Endothelial cell of umbilical vein (primary cell): ENCODE data around the gene TTLL11. TPM values are rescaled to one million over a fixed set of nuclear protein-coding genes. Genes with fewer than 3 reads are reported as not detected.

ENCODE experiments used
- BruUV-seq: library from RNA; stranded (reverse); fragments of 400-500 nt; replicated peaks from 2 replicates; lab custom pipeline; 2021; lab: Mats Ljungman, UMichigan
- CTCF ChIA-PET: fragments of 300-600, 350-600 bp; sonication (Branson Sonifier 250); formaldehyde crosslinking; loops from one replicate; lab custom pipeline; 2021; ENCODE audit warnings: antibody characterized with exemption, inconsistent platforms; lab: Charles Lee
- POLR2A ChIA-PET: fragments of 300-600, 350-600 bp; sonication (Branson Sonifier 250); formaldehyde crosslinking; loops from one replicate; lab custom pipeline; 2021; ENCODE audit warnings: antibody characterized with exemption, inconsistent platforms; lab: Charles Lee
- DNase-seq: peaks from one replicate; pipeline ENCODE4 v3.0.0-alpha.2; 2011; ENCODE audit warnings: low read depth, low spot score
- FAIRE-seq: peaks from 2 replicates; lab custom pipeline; 2011; peaks lifted over from hg19 to GRCh38; lab: Jason Lieb, UNC
- H2AFZ ChIP-seq: 2 replicates; pipeline ENCODE4 v1.6.0; 2012; ENCODE audit warnings: low read depth, low read length, control low read depth, inconsistent platforms
- H3K27ac ChIP-seq: 2 replicates; pipeline ENCODE4 v1.5.1; 2011; ENCODE audit warnings: low read depth, mild to moderate bottlenecking, control low read depth, low read length, moderate library complexity; ENCODE audit not compliant: insufficient read depth
- H3K27me3 ChIP-seq, 2 experiments: 2 replicates each; pipeline versions ENCODE4 v1.6.0 to v1.6.1; 2011; ENCODE audit warnings: low read length in 2 of 2, mixed read lengths in 1 of 2; ENCODE audit not compliant: control insufficient read depth in 2 of 2, insufficient read depth in 2 of 2
- H3K36me3 ChIP-seq, 2 experiments: 2 replicates in 1 of 2; 3 replicates in 1 of 2; pipeline ENCODE4 v1.5.1; 2011; ENCODE audit warnings: low read length in 2 of 2, mild to moderate bottlenecking in 1 of 2, moderate library complexity in 1 of 2; ENCODE audit not compliant: control insufficient read depth in 2 of 2, insufficient read depth in 2 of 2; ENCODE audit errors: extremely low read depth in 1 of 2
- H3K4me1 ChIP-seq: 3 replicates; pipeline ENCODE4 v1.5.1; 2011; ENCODE audit warnings: mild to moderate bottlenecking, low read length; ENCODE audit not compliant: control insufficient read depth, insufficient read depth; ENCODE audit errors: extremely low read depth
- H3K4me2 ChIP-seq: 2 replicates; pipeline ENCODE4 v1.6.1; 2011; ENCODE audit warnings: low read length, control low read depth, mixed read lengths; ENCODE audit not compliant: insufficient read depth
- H3K4me3 ChIP-seq, 3 experiments: fragments of 200-600 bp in 1 of 3; sonication (generic), shearing (Covaris generic) in 1 of 3; replicated peaks in 1 of 3; 2 replicates each; pipeline ENCODE4 v1.5.1; 2011 to 2016; ENCODE audit warnings: control low read depth in 3 of 3, low read length in 3 of 3, mild to moderate bottlenecking in 2 of 3, inconsistent platforms in 1 of 3, low read depth in 1 of 3, moderate library complexity in 1 of 3; ENCODE audit not compliant: insufficient read depth in 1 of 3
- H3K79me2 ChIP-seq: 2 replicates; pipeline ENCODE4 v1.6.0; 2012; ENCODE audit warnings: low read length, inconsistent platforms; ENCODE audit not compliant: control insufficient read depth, insufficient read depth
- H3K9ac ChIP-seq: replicated peaks from 2 replicates; pipeline ENCODE3; 2011; ENCODE audit warnings: low read length, control low read depth; ENCODE audit not compliant: insufficient read depth; ENCODE audit errors: extremely low read depth
- H3K9me1 ChIP-seq: replicated peaks from 3 replicates; pipeline ENCODE4 v1.6.0; 2011; ENCODE audit warnings: mild to moderate bottlenecking, low read length; ENCODE audit not compliant: control insufficient read depth, insufficient read depth; ENCODE audit errors: extremely low read depth
- H3K9me3 ChIP-seq: replicated peaks from 2 replicates; pipeline ENCODE4 v1.5.1; 2012; ENCODE audit warnings: low read length, inconsistent platforms; ENCODE audit not compliant: control insufficient read depth, insufficient read depth
- H4K20me1 ChIP-seq: replicated peaks from 2 replicates; pipeline ENCODE3; 2011; ENCODE audit warnings: mild to moderate bottlenecking, low read length; ENCODE audit not compliant: control insufficient read depth, insufficient read depth; ENCODE audit errors: extremely low read depth
- CTCF ChIP-seq, 2 donors: IDR thresholded peaks; 1 replicate in 1 of 2; 2 replicates in 1 of 2; pipeline ENCODE4 v1.5.1; 2011; ENCODE audit warnings: low read length in 2 of 2, mild to moderate bottlenecking in 2 of 2, moderate library complexity in 2 of 2, control low read depth in 1 of 2, inconsistent platforms in 1 of 2, low read depth in 1 of 2; ENCODE audit not compliant: insufficient read depth in 1 of 2; ENCODE audit errors: extremely low read depth in 1 of 2
- FOS ChIP-seq: IDR thresholded peaks from 2 replicates; pipeline ENCODE4 v1.6.1; 2011; ENCODE audit warnings: mild to moderate bottlenecking, low read length, moderate library complexity, borderline replicate concordance; ENCODE audit not compliant: insufficient read depth
- MYC ChIP-seq: IDR thresholded peaks from one replicate; pipeline ENCODE4 v1.6.1; 2011; ENCODE audit warnings: mild to moderate bottlenecking, low read depth, low read length
- POLR2A ChIP-seq: IDR thresholded peaks from 2 replicates; pipeline ENCODE4 v1.6.1; 2012; ENCODE audit warnings: low read depth, mild to moderate bottlenecking, control low read depth, low read length
- POLR2AphosphoS5 ChIP-seq: IDR thresholded peaks from 2 replicates; pipeline ENCODE4 v1.6.1; 2012; ENCODE audit warnings: low read depth, mild to moderate bottlenecking, control low read depth, low read length, moderate library complexity; ENCODE audit not compliant: insufficient read depth
- dilution Hi-C: fragments of 300-500 bp; cut with MboI; formaldehyde crosslinking; loops from one replicate; pipeline ENCODE4 v1.15.0; 2019; ENCODE audit warnings: low sequenced_read_pairs; ENCODE audit not compliant: extremely low pct_ligation_motif_present
- intact Hi-C: fragments of 100-400 bp; cut with micrococcal nuclease; formaldehyde crosslinking; loops from one replicate; pipeline ENCODE4 v1.10.0; 2022
- polyA plus RNA-seq, 4 experiments: library from polyadenylated mRNA; depleted of rRNA in 3 of 4; stranded (reverse) in 3 of 4; unstranded in 1 of 4; fragments of >200 nt; gene quantifications; 2 replicates each; pipeline versions ENCODE4 v1.2.1 to v1.2.3, GENCODE V29; 2011 to 2012; ENCODE audit warnings: missing spikeins in 1 of 4
- total RNA-seq: library from RNA; stranded (reverse); gene quantifications from 2 replicates; pipeline ENCODE4 v1.2.3, GENCODE V29; 2021
- TF ChIP-seq, protein P1 (sequence below): IDR thresholded peaks from 2 replicates; pipeline ENCODE4 v1.6.1; 2011; ENCODE audit not compliant: insufficient read depth, insufficient read length

TTLL11 gene
- total and polyA plus RNA-seq, 2 donors (not counting 3 experiments of a cell fraction or from before 2014, with no cell fraction given): 4.9 to 5.1 TPM

DNA sequence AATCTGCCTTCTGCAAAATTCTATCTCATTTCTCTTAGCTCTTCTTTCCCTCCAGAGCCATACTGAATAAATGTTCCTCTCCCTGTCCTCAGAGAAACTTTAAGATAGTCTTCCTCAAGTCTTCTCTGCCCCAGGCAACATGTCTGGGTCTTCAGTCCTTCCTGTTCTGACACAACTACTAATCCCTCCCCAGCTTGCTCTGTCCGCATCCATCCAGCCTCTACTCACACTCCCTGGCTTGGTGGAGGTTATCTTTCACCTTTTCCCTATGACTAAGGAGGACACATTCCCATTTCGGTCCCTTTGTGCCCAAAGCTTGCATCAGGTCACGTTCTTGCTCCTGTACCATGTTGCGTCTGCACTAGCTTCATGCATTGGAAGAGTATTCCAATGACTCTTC, 143.3 kb downstream of the TTLL11 start:
- TF ChIP-seq CTCF (IDR thresholded peaks at IDR 0.05; ENCODE audit: extremely low read depth in 1 of 2, insufficient read depth in 1 of 2, low read depth in 1 of 2, low read length in 2 of 2) (no peak), FOS (no peak), POLR2AphosphoS5 (no peak), MYC (no peak)
- TF ChIP-seq, protein P1, sequence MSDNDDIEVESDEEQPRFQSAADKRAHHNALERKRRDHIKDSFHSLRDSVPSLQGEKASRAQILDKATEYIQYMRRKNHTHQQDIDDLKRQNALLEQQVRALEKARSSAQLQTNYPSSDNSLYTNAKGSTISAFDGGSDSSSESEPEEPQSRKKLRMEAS: no peak
- DNase-seq: no peak
- no peak overlapping the region for H3K4me3 ChIP-seq
- H3K4me2 ChIP-seq: no peak overlapping the region
- no peak for FAIRE-seq
- peaks cover 13% of the 10 kb centered on the region for H3K79me2 ChIP-seq
- POLR2A ChIA-PET: no interaction called here
- H3K27ac ChIP-seq: no peak overlapping the region
- no peak overlapping the region for H2AFZ ChIP-seq
- peaks cover 4% of the 10 kb centered on the region for H3K4me1 ChIP-seq
- H3K27me3 ChIP-seq: no peaks in the 10 kb centered on the region
- dilution Hi-C loops (no loop called here), intact Hi-C loops (no loop called here)
- H3K9me3 ChIP-seq: no peaks in the 10 kb centered on the region
- no TSS peak for BruUV-seq
- no peaks in the 10 kb centered on the region for H3K36me3 ChIP-seq
- H4K20me1 ChIP-seq: no peaks in the 10 kb centered on the region
- H3K9ac ChIP-seq: no peak overlapping the region
- H3K9me1 ChIP-seq: no peaks in the 10 kb centered on the region
- CTCF ChIA-PET: no interaction called here

- Histone ChIP-seq H2AFZ (no peak overlapping the region), H4K20me1 (no peaks in the 10 kb centered on the region), H3K9me1 (no peaks in the 10 kb centered on the region), H3K4me2 (no peak overlapping the region), H3K36me3 (no peaks in the 10 kb centered on the region), H3K4me3 (no peak overlapping the region), H3K27me3 (no peaks in the 10 kb centered on the region), H3K79me2 (peaks cover 13% of the 10 kb centered on the region), H3K4me1 (peaks cover 4% of the 10 kb centered on the region), H3K9me3 (no peaks in the 10 kb centered on the region), H3K27ac (no peak overlapping the region), H3K9ac (no peak overlapping the region)
- DNase-seq (no peak), FAIRE-seq (no peak)
- dilution Hi-C loops (no loop called here), intact Hi-C loops (no loop called here)
- BruUV-seq: no TSS peak
- CTCF ChIA-PET: interaction anchor here (1.4 kb wide), 1 partner anchor 22 kb away, joined by 3 read pairs; no protein-coding TSS in a partner anchor
- TF ChIP-seq, protein P1: no peak
- no peak for TF ChIP-seq POLR2A
- TF ChIP-seq FOS: no peak
- no peak for TF ChIP-seq POLR2AphosphoS5
- POLR2A ChIA-PET: no interaction called here
These were observed 143.7 kb downstream of the TTLL11 start for GRCh38 chr9:121949364-121949763.
